Stimulated activated CD4-positive, alpha-beta T cell treated with anti-CD3 and anti-CD28 coated beads, Interleukin-1b, Interleukin-23, amount 100 ng/mL, for 48 hours (primary cell): Measurements from ENCODE around the gene LARGE2.
A peak's percentile ranks its signal among the peaks of the same experiment; 100 is the strongest.
"Not testable (repeated sequence)": the region's sequence is repeated elsewhere in the genome, so short reads cannot be mapped to it uniquely, and the experiment has no call there.

Experiments used
- DNase-seq: peaks from one replicate; pipeline ENCODE4 v3.0.0-alpha.2; 2020

LARGE2 gene

DNA sequence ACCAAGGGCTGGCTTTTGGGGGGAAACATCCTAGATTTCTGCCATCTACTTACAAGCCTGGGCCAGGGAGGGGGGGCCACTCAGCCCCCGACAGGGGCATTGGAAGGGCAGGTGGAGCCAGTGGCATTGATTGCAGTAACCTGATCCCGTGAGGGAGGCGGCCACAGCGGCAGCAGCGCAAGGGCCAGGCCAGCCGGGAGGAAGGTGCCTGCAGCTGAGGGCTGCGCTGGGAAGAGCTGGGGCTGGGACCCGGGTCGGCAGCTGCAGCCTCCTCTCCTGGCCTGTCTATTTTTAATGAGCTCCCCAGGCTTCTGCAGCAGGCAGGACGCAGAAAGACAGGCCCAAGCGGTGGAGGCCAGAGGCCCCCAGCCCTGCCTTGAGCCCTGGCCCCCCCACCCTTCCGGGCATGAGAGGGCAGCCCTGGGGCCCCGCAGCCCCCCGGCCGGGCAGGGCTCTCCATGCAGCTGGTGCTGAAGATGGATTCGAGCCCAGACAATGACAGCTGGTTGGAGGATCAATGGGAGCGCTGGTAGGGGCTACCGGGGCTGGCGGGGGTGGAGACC lies 26.0 kb upstream of the LARGE2 start:
- no peak for DNase-seq

DNA sequence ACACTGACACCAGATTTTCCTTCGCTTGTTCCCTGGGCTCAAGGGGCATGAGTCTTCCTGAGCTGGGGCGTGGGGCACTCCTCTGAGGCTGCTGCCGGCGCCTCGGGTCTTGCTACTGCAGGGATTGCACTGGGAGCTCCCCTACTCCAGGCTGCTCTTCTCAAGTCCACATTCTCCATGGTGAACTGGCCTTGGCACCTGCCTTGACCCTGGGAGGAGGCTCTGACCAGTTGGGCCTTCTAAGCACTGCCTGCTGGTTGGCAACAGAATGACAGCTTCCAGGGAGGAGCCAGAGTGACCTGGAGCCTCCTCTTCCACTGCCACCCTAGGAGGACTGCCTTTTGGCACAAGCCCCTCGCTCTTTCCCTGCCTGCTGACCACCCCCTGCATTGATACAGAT lies 24.9 kb upstream of the LARGE2 start:
- DNase-seq, result no peak

DNA sequence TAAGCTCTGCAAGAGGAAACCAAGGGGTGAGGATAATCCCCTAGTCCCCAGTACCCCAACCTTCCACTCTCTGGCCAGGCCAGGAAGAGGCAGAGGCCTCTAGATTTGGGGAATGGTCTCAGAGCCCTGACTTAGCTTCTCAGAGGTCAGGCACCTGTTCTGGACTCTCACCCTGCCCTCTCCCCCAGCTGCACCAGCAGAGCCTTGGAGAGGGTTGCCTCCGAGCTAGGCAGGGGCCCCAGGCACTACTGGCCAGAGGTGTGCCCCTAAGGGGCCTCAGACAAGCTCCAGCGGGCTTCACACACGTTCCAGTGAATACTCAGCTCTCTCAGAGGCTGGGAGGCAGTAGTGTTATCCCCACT lies 23.4 kb upstream of the LARGE2 start:
- DNase-seq, result no peak

DNA sequence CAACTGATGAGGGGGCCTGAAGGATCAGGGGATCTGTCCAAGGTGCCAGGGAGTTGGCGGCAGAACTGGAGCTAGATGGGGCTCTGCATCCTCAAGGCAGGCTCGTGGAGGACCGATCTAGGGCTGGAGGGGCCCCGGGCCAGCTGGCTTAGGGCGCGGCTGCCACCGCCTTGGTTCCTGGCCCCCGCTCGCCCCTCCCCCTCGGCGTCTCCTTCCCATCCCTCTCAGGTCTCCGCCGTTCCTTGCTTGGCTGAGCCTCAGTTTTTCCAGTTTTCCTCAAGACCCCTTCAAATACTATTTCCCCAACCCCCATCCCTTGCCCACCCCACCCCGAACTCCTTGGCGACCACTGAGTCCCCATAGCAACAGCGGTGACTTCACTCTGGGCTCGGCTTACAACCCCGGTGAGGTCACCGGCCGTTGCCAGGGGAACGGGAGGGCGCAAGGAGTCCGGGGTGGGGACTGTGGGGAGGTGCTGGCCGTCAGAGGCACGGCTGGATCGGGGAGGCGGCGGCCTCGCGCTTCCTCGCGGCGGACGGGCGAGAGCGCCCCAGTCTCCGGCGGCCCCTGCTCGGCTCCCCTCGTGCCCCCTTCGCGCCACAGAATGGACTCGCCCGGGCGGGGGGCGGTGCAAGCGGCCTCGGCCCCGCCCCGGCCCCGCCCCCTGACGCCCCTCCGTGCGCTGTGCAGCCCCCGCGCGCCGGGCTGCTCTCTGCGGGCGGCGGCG lies 22.8 kb upstream of the LARGE2 start:
- DNase-seq, result peak; percentile 64

DNA sequence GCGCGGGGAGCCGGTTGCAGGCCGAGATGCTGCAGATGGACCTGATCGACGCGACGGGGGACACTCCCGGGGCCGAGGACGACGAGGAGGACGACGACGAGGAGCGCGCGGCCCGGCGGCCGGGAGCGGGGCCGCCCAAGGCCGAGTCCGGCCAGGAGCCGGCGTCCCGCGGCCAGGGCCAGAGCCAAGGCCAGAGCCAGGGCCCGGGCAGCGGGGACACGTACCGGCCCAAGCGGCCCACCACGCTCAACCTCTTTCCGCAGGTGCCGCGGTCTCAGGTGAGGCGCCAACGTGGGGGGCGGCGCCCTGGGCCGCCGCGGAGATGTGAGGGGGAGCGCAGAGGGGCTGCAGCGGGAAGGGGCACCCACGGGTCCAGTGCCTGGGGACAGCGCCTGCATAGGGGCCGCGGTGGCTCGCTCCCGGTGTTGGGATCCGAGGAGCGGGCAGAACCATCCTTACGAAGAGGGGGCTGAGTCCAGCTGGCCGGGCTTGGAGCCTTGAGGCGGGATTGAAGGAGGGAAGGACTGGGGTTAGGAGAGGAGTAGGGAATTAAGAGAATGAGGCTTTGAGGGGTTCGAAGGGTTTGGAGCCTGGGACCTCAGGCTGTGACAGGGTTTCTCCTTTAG lies 22.2 kb upstream of the LARGE2 start:
- not testable (repeated sequence) for DNase-seq

DNA sequence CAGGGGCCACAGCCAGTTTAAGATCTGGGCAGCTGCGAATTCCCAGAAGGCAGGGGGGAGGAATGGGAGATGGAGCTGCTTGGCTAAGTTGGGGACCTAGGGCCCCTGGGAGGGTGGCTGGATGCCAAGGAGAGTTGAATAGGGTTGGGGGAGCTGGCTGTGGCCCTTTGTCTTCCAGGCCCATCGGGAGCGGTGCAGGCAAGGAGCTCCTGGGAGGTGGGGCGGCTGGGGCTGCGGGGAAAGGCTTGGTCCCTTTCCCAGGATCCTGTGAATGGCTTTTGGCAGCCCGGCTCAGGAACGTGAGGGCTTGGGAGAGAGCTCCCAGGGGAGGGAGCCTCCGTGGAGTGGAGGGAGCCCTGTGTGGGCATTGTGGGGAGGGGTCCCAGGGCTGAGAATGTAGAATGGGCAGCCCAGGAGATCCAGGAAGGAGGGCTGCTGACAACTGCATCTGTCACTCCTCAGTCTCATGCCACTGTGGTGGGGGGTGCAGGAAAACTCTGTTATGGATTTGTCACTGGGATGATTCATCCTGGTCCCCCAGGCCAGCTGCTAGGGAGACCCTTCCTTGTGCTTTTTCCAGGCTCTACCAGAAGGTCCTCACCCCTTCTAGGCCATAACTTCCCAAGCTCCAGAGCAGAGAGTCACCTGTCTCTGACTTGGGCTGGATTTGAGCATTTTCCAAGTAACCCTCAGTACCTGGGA lies 21.4 kb upstream of the LARGE2 start:
- DNase-seq, result no peak

DNA sequence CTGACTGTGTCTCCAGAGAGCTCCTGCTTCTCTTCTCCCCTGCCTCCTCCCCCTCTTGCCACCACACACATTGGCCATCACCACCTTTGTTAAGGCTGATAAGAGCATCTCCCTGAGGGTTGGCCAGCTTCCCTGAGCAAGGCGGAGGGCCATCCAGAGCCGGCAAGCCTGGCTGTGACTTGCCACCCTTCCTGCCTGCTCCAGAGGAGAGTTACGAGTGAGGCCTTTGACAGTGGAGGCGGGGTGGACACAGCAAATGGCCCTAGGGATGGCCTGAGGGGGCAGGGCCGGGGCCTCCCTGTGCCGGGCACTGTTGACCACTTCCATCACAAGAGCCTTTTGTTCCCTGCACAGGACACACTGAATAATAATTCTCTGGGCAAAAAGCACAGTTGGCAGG lies 20.8 kb upstream of the LARGE2 start:
- DNase-seq, result no peak

DNA sequence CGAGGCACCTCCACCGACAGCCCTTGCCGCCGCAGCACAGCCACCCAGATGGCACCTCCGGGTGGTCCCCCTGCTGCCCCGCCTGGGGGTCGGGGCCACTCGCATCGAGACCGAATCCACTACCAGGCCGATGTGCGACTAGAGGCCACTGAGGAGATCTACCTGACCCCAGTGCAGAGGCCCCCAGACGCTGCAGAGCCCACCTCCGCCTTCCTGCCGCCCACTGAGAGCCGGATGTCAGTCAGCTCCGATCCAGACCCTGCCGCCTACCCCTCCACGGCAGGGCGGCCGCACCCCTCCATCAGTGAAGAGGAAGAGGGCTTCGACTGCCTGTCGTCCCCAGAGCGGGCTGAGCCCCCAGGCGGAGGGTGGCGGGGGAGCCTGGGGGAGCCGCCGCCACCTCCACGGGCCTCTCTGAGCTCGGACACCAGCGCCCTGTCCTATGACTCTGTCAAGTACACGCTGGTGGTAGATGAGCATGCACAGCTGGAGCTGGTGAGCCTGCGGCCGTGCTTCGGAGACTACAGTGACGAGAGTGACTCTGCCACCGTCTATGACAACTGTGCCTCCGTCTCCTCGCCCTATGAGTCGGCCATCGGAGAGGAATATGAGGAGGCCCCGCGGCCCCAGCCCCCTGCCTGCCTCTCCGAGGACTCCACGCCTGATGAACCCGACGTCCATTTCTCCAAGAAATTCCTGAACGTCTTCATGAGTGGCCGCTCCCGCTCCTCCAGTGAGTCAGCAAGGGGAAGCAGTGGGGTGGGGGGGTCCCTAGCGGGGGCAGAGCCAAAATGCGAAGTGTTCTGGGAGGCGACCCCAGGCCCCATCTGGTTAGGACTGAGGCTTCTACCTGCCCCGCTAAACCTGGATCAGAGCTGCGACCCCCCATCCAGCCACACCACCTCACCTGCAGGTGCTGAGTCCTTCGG lies 19.7 kb upstream of the LARGE2 start:
- no peak for DNase-seq

DNA sequence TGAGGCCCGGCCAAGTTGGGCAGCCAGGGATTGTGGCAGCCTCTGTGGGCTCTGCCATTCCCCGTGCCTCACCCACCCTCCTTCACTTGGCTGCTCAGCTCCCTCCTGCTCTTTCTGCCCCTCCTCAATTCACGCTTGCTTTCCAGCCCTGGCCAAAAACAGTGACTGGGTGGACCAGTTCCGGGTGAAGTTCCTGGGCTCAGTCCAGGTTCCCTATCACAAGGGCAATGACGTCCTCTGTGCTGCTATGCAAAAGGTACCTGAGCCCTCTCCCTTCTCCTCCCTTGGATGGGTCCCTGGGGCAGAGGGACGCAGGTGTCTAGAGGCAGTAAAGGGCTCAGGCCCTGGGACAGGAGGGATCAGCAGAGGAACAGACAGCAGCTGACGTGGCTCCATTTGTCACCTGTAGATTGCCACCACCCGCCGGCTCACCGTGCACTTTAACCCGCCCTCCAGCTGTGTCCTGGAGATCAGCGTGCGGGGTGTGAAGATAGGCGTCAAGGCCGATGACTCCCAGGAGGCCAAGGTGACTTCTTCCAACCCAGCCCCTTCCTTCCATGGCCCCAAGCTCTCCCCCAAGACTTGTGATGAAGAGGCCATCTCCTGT lies 18.0 kb upstream of the LARGE2 start:
- no peak for DNase-seq

DNA sequence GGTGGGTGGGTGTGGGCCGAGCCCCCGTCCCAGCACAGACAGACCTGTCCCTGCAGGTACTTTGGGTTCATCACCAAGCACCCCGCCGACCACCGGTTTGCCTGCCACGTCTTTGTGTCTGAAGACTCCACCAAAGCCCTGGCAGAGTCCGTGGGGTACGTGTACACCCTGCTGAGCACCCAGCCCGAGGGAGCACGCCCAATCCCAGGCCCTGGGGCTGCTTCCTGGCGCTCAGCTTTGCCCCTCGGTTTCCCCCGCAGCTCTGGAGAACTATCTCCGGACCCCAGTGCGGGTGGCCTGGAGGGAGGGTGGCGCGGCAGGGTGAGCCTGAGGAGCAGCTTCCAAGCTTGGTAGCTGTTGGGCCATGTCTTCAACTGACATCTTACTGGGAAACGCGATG lies 17.4 kb upstream of the LARGE2 start:
- DNase-seq, result no peak

DNA sequence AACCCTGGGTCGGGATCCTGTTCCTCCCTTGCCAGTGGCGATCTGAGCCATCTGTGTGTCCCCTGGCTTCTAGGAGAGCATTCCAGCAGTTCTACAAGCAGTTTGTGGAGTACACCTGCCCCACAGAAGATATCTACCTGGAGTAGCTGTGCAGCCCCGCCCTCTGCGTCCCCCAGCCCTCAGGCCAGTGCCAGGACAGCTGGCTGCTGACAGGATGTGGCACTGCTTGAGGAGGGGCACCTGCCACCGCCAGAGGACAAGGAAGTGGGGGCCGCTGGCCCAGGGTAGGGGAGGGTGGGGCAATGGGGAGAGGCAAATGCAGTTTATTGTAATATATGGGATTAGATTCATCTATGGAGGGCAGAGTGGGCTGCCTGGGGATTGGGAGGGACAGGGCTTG lies 16.9 kb upstream of the LARGE2 start:
- DNase-seq, result not testable (repeated sequence)

DNA sequence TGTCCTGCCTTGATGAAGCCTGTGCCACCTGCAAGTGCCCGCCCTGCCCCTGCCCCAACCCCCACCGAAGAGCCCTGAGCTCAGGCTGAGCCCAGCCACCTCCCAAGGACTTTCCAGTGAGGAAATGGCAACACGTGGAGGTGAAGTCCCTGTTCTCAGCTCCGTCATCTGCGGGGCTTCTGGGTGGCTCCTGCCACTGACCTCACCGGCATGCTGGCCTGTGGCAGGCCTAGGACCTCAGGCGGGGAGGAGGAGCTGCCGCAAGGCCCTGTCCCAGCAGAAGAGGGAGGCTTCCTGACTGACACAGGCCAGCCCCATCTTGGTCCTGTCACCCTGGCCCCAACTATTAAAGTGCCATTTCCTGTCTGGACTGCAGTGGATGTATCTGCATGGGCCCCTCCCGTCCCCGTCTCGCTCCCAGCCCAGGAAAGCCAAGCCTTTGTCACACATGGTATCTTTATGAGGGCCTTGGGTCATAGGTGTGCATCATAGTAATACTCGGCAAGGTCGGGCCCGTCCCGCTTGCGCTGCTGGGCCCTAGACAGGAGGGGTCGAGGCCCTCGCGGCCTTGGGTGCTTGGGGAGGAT lies 16.3 kb upstream of the LARGE2 start:
- no peak for DNase-seq

DNA sequence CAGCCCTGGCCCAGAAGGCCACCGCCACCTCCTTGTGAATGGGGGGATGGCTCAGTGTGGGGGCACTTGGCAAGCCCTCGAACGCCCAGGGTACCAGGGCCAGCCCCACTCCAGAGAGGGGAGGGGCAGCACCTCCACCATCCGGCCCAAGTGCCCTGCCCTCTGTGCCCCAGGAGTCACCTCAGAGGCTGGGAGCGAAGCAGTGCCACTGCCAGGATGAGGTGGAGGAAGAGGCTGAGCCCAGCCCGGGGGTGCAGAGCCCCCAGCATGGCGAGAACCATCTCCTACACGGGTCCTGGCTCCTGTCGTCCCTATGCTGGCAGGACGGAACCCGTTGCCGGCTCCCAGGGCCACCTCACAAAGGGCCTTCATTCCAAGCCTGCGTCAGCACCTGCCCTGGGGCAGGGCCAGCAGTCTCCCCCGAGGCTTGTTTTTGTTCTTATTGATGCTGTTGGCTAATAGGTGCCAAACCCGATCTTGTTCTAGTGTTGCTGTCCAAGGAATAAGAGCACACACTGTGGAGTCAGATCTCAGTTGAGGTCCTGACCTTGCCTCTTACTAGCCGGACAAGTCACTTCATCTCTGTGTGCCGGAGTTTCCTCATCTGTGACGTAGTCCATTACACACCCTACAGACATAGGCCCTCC lies 15.4 kb upstream of the LARGE2 start, which contains the start of gene FREY1:
Gene FREY1, minus strand, starts transcription at position 307 of the 647 bp plus-strand sequence. Its CDS starts 26 bp downstream, at position 281.
- no peak for DNase-seq

DNA sequence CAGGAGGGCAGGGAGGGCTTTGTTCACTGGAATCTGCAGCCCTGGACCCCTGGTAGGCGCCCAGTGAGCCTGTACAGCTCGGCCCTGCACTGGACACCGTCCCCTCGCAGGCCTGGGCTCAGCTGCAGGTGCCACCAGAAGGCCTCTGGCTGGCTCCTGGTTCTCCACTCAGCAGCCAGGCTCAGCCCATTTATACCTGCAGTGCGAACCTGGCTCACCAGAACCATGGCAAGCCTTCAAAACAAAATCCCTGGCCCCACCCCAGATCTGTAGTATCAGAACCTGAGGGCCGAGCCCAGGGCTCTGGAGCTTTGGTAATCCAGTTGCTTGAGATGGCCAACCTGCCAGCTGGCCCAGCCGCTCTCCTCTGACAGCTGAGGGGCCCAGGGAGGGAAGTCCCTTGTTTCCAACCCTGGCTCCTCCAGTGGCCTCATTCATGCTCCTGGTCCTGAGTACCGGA lies 14.5 kb upstream of the LARGE2 start:
- DNase-seq, result no peak

DNA sequence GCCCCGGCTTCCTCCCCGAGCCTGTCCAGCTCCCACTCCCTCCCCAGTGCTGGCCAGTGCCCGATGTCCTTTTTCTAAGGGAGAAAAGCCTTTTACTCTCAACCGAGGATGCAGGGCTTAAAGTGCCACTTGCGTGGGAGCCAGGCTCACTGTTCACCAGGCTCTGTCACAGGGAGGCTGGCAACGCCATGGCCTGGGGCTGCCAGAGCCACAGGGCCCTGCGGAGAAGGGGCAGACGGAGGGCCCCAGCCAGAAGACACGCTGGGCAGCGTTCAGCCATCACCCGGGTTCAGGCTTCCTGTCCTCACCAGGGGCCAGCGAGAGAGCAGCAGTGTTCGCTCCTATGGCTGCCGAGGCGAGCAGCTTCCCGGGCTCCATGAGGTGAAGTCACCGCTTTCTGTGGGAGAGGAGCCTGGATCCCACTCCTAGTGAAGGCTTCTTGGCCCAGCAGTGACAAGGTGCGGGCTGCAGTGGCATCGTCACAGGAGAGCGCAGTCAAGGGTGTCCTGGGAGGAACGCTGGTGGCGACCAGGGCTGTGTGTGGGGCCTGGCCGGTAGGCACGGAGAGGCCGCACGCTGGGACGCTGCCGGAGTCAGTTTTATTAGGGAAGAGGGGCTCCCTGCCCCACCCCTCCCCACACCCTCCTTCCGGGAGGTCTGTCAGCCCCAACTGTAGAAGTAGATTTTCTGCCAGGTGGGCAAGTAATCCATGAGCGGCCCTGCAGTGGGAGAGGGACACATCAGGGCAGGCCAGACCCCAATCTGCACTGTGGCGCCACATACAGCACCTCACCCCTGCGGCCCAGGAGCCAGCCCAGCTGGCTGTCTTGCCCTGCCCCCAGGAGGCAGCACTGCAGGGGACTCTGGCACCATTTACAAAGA lies 12.6 kb upstream of the LARGE2 start:
- DNase-seq, result no peak

DNA sequence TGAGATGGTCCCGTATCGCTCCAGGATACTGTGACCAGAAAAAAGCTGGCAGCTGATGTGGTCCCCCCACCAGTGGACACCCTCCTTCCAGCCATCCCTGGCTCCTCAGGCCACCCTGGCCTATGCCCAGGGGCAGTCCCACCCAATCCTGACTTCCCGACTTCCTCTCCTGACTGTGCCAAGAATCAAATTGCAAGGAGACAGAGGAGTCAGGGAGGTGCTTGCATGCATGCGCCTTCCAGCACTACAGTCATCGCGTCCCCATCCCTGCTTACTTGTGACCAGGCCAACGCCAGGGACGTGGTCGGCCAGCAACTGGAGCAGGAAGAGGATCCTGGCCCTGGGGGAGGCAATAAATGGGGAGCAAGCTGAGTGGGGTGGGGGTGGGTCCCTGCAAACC lies 11.8 kb upstream of the LARGE2 start:
- DNase-seq, result no peak

DNA sequence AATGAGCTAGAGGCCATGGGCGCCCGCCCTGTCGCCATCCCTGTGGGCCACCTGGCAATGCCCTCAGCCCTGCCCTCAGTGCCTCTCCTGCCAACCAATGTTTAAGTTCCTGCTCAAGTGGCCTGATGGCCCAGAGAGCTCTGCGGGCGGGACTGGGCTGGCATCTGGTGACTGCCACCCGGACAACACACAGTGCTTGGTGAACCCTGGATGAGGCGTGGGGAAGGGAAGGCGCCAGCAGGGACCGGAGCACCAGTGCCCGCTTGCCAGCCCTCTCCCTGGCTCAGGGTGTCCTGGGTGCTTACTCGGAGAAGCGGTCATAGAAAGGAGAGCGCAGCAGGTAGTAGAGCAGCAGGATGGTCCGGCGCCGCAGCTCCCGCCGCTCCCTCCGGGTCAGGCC lies 8.9 kb upstream of the LARGE2 start:
- DNase-seq, result no peak

DNA sequence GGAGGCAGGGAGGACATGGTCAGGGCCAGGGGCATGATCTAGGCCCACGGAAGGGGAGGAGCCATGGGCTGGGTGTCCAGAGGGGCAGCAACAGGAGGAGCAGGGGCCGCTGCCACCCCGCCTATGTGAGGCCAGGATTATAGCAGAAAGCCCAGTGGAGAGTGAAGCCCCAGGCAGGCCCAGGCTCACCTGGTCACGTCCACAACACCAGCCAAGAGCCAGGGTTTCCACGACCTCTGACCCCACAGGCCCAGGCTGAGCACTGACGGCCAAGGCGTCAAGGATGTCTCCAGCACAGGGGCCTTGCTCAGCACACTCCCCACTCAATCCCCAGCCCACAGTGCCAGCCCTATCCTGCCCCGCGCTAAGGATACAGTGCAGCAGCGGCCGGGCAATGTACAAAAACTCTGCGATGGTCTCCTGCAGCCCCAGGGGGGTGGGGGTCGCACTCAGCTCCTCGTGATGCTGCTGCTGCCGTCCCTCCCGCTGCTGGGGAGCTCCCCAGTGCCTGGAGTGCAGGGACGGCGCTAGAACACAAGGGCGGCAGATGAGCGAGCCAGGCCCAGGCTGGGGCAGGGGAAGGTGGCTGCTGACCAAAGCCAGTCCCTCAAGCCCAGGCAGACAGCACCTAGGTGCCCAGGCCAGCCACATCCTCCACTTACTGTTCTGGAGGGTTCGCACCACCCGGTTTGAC lies 8.4 kb upstream of the LARGE2 start:
- DNase-seq, result no peak

DNA sequence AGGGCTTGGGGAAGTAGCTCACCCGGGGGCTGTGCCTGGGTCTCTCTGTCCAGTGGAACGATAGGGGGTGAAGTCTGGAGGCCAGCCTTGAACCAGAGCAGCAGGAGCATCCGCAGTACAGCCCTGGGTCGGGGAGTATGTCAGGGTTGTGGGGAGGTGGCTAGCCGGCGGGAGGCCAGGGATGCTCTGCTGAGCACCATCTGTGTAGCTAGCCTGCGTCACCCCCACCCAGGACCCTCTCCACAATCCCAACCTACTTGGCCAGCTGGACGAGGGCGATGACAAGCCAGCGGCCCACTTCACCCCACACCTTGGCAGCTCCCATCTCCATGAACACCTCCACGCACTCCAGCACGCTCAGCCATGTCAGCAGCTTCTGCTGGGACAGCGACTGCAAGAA lies 7.0 kb upstream of the LARGE2 start:
- no peak for DNase-seq

DNA sequence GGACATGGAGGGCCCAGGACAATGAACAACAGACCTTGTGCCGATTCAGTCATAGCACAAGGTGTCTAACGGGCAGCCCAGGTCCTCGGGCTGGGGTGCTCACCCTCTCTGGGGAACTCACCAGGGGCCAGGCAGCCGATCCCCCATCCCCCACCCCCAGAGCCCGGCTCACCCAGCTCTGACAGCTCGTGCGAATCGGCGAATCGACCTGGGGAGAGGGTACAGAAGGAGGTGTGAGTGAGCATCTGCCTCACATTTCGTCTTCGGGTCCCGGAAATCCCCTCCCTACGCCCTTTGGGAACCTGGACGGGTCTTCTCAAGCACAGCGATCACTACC lies 5.2 kb upstream of the LARGE2 start:
- DNase-seq, result peak; percentile 27
